HL-60 (cell line): ENCODE results near the gene ARV1.

ENCODE experiments used
- GABPA ChIP-seq: IDR thresholded peaks from 2 replicates; pipeline ENCODE4 v1.6.1; 2012; ENCODE audit warnings: low read depth
- POLR2AphosphoS5 ChIP-seq: IDR thresholded peaks from 2 replicates; pipeline ENCODE4 v1.6.1; 2012; ENCODE audit warnings: low read depth
- SPI1 ChIP-seq: IDR thresholded peaks from 2 replicates; pipeline ENCODE4 v1.6.1; 2012; ENCODE audit warnings: low read depth, mild to moderate bottlenecking, borderline replicate concordance
- TF ChIP-seq, protein P1 (sequence below): IDR thresholded peaks from one replicate; pipeline ENCODE4 v1.5.1; 2011; ENCODE audit warnings: low read length, control low read depth, inconsistent platforms; ENCODE audit not compliant: insufficient read depth
- TF ChIP-seq, protein P2 (sequence below): IDR thresholded peaks from 2 replicates; pipeline ENCODE4 v1.6.1; 2012; ENCODE audit warnings: low read depth; ENCODE audit not compliant: insufficient replicate concordance

DNA sequence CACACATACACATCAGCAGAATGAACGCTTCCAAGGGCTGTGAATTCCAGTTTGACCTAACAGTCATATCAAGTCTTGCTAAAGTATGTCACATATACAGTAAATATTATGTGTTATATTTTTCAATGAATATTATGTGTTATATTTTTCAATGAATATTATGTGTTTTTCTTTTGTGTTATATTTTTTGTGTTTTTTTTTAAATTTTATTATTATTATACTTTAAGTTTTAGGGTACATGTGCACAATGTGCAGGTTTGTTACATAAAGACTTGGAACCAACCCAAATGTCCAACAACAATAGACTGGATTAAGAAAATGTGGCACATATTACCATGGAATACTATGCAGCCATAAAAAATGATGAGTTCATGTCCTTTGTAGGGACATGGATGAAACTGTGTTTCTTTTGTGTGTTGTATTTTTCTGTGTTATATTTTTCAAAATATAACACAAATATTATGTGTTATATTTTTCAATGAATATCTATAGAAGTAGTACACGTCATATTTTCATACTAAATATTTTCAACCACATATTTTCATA, 35.8 kb upstream of the ARV1 start:
- TF ChIP-seq, protein P1, sequence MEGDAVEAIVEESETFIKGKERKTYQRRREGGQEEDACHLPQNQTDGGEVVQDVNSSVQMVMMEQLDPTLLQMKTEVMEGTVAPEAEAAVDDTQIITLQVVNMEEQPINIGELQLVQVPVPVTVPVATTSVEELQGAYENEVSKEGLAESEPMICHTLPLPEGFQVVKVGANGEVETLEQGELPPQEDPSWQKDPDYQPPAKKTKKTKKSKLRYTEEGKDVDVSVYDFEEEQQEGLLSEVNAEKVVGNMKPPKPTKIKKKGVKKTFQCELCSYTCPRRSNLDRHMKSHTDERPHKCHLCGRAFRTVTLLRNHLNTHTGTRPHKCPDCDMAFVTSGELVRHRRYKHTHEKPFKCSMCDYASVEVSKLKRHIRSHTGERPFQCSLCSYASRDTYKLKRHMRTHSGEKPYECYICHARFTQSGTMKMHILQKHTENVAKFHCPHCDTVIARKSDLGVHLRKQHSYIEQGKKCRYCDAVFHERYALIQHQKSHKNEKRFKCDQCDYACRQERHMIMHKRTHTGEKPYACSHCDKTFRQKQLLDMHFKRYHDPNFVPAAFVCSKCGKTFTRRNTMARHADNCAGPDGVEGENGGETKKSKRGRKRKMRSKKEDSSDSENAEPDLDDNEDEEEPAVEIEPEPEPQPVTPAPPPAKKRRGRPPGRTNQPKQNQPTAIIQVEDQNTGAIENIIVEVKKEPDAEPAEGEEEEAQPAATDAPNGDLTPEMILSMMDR, result no peak
- no peak for TF ChIP-seq POLR2AphosphoS5
- TF ChIP-seq SPI1, result no peak
- TF ChIP-seq, protein P2, sequence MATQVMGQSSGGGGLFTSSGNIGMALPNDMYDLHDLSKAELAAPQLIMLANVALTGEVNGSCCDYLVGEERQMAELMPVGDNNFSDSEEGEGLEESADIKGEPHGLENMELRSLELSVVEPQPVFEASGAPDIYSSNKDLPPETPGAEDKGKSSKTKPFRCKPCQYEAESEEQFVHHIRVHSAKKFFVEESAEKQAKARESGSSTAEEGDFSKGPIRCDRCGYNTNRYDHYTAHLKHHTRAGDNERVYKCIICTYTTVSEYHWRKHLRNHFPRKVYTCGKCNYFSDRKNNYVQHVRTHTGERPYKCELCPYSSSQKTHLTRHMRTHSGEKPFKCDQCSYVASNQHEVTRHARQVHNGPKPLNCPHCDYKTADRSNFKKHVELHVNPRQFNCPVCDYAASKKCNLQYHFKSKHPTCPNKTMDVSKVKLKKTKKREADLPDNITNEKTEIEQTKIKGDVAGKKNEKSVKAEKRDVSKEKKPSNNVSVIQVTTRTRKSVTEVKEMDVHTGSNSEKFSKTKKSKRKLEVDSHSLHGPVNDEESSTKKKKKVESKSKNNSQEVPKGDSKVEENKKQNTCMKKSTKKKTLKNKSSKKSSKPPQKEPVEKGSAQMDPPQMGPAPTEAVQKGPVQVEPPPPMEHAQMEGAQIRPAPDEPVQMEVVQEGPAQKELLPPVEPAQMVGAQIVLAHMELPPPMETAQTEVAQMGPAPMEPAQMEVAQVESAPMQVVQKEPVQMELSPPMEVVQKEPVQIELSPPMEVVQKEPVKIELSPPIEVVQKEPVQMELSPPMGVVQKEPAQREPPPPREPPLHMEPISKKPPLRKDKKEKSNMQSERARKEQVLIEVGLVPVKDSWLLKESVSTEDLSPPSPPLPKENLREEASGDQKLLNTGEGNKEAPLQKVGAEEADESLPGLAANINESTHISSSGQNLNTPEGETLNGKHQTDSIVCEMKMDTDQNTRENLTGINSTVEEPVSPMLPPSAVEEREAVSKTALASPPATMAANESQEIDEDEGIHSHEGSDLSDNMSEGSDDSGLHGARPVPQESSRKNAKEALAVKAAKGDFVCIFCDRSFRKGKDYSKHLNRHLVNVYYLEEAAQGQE, result no peak
- no peak for TF ChIP-seq GABPA
